D341Med (cell line): ENCODE measurements around the gene CATSPER3.

Experiments used
- DNase-seq: peaks from one replicate; pipeline ENCODE4 v3.0.0; 2012; ENCODE audit warnings: low spot score

The CATSPER3 gene

DNA sequence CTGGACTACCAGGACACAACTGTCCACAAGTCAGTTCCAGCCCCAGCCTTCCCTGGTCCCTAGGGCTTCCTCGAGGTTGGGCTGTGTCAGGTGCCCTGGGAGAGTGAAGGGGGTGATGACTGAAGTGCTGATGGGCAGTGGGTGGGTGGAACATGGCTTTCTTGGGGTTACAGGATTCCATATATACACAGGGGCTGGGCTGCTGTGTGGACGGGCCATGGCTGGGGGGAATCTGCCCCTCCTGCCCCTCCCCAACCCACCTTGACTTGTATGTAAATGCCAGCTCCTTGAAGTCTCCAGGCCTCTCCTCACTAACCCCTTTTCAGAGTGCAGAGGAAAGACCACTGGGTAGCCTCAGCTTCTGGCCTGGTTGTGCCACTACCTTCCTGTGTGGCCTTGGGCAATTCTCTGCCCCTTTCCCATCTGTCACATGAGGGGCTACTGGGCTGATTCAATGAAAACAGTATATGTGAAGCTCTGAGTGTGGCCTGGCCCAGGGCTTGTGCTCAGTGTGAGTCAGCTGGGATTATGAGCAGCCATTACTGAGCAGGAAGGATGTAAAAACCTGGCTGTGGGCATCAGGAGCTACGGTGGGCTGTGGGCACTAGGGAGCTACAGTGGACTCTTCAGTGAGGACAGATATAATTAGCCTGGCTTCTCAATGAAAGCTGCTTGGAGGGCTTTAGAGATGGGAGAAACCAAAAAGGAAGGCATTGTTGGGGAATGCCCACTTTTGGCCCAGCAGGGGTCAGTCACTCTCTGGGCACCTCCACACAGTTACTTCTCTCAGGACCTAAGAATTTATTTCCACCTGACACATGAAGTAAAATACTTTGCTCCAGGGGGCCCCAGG, 43.0 kb downstream of the CATSPER3 start:
- DNase-seq: peak; percentile 19

DNA sequence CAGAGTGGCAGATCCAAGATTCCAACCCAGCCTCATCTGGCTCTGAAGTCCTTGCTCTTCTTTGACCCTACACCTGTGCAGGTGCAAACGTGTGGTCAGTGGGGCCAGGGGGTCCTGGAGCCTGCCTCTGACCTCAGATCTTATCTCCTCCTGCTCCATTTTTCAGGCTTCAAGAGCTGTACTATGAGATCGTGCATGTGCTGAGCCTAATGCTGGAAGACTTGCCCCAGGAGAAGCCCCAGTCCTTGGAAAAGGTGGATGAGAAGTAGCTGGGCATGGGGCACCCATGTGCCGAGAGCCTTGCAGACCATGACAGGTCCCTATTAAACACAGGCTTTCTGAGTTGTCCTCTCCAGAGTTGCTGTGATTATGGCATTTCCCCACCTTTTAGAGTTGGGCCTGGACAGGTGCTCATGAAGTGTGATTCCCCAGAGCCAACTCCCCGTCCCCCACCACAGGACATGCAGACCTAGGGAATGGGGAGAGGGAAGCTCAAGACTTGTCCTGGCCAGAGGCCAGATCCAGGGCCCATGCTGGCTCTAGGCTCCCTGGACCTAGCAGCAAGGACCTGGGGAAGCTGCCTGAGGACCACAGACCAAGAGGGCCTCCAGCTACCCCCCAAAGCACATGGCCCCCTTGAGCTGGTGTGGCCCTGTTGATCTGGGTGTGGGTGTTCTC, 43.8 kb downstream of the CATSPER3 start:
- DNase-seq: peak; percentile 14

DNA sequence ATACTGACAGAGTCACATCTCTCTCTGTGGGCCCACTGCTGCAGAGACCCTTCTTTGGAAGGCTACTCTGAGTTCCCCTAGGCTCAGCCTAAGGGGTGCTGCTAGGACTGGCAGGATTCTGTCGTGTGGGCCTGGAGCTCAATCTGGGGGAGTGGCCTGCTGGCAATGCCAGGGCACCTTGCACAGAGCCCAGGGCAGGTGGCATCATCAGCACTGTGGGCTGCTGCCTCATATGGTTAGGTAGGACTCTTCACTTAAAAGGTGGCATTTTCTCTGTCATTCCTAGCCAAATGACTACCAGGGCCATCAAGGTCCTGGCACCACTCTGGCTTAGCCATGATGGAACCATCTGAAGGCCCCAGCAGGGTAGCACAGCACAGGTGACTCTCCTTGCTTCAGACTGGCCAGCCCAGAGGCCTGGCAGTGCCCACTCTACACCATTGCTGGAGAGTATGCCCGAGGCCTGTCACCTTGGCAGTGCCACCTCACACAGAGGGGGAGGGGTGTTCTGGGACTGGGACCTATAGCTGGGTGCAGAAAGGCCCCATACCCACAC, 44.4 kb downstream of the CATSPER3 start:
- peak; percentile 14 for DNase-seq

DNA sequence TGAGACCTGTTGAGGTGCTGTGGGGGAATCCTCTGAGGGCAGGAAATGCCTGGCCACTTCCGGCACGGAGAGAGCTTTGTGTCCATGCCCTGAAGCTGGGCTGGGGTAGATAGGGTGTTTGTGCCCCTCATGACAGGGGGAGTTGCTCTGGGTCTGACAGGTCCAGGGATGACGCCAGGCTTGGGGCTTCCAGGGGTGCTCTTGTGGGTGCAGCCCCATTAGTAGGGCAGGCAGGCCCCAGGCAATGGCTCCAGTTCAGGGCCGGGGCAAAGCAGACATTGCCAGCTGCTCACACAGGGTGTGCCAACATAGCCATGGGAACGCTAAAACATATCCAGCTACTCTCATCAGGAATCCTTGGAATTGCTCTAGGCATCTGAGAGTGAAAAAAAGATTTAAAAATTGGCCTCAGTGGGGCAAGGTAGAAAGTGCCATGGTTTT, 45.3 kb downstream of the CATSPER3 start:
- DNase-seq: peak; percentile 26

DNA sequence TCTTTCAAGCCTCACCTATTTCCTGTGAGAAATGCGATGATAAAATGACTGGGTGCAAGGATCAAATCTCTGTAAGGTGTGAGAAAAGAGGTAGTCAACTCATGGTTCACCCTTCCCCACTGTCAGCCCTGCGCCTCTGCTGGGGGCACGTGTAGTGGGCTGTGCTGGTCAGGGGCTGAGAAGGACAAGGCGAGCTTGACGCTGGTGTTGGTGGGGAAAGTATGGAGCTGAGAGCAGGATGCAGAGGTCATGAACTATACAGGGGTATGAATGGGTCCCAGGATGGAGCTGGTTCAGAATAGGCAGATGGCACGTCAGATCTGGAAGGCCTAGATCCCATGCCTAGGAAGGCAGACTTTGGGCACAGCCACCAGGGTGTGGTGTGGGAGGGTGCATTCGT, 45.7 kb downstream of the CATSPER3 start:
- DNase-seq: peak; percentile 21

DNA sequence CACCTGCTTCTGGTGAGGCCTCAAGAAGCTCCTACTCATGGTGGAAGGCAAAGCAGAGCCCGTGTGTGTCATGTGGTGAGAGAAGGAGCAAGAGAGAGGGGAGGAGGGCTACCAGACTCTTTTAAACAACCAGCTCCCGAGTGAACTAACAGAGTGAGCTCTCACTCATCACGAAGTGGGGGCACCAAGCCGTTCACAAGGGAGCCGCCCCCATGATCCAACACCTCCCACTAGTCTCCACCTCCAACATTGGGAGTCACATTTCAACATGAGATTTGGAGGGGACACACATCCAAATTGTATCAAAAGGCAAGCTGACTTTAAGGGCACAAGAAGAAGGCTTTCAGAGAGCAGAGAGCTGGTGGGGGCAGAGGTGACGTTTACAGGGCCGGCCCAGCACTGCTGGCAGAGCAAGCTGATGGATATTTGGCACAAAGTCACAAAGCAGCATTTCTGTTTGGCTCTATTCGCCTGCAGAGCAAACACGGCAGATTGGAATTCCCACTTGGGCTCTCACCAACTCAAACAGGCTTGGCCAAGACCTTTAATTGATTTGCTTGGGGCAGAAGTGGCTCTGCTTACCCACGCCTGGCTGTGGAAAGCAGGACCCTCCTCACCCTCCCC, 46.4 kb downstream of the CATSPER3 start:
- DNase-seq: peak; percentile 22

DNA sequence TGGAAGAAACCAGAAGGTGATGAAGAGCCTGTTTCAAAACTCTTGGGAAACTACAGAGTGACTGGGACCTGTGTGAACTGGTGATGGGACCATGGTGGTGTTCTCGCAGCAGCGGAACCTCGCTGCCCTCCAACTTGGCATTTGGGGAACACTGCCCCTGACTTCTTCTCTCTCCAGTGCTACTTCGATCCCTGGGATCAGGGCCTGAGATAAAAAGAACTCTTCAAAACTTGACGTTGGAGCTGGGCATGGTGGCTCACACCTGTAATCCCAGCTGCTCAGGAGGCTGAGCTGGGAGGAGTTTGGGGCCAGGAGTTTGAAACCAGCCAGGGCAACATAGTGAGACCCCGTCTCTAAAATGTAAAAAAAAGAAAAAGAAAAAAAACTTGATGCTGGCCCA, 48.2 kb downstream of the CATSPER3 start:
- DNase-seq: no peak

DNA sequence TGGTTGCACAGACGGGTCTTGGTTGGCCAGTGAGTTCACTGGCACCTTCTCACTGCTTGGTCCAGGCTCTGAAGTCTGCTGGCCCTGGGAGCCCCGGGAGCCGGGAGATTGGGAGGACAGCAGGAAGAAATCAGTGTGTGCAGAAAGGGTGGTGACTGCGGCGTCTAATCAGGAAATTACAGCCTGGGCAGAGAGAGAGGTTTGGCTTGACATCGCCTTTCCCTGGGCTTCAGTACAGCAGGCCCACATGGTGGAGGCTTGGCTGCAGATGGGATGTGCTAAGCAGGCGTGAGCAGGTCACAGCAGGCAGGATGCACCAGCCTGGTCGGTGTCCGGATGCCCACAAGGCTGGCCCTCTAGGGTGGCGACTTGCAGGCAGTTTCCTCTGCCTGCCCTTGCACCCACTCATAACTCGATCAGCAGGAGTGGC, 49.2 kb downstream of the CATSPER3 start:
- no peak for DNase-seq

DNA sequence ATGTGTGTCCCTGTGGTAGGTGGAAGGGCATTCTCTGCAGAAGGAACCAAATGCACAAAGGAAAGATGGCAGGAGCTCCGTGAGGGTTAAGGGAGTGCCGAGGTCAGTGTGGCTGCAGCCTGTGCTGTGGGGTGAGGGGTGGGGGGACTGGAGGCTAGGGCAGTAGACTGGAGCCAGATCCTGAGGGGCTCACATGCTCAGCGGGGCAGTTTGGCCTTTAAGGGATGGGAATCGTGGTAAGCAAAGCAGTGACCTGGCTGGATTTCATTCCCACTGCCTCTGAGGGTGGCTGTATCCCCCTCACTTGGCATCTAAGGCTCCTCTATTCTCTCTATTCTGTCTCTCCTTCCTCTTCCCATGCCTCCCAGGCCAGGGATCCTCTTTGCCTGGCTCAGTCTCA, 50.8 kb downstream of the CATSPER3 start:
- DNase-seq: no peak

DNA sequence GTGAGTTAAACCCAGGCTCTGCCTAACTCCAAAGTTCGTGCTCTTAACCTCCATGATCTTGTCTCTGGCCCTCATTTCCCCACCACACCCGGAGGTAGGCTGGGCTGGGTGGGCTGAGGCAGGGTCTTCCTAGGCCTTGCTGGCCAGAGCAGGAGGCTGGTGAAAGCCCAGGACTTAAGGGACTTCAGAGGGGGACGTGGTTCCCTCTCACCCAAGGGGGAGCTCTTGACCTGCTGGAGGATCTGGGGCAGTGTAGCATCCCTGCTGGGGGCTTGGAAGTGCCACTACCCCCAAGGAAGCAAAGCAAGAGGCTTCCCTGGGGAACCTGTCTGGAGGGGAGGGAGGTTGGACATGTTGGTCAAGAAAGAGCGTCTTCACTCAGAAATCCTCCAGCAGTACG, 51.6 kb downstream of the CATSPER3 start:
- no peak for DNase-seq

DNA sequence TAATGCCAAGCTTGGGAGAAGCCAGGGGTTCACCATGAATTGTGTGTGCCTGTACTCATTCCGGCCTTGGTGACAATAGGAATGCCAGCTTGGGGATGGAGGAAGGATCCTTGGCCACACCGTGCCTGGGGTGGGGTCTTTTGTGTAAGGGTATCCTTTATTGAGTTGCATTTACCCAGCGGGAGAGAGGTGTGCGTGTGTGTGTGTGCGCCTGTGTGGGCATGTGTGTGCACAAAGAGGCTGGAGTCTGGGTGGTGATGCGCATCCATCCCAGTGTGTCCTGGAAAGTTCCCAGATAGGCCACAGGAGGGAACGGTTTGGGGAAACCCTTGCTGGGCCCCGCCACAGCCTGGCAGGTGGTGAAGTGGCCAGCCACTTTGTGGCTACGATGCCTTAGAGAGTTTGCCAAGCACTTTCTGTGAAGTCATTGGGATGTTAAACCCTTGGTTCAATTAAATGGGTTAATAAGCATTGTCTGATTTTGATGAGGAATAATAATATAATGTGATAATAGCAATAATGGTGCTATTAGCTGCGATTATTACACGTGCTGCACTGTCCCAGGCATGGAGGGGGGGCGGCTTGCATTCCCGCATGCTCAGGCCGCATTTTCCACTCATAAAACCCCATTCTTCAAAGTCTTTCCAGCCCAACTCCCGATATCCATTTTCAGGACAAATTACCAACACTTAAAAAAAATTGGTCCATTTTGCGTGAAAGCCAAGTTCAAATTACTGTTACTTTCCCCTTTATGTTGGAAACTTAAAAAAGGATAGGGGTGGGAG, 52.6 kb downstream of the CATSPER3 start:
- no peak for DNase-seq

DNA sequence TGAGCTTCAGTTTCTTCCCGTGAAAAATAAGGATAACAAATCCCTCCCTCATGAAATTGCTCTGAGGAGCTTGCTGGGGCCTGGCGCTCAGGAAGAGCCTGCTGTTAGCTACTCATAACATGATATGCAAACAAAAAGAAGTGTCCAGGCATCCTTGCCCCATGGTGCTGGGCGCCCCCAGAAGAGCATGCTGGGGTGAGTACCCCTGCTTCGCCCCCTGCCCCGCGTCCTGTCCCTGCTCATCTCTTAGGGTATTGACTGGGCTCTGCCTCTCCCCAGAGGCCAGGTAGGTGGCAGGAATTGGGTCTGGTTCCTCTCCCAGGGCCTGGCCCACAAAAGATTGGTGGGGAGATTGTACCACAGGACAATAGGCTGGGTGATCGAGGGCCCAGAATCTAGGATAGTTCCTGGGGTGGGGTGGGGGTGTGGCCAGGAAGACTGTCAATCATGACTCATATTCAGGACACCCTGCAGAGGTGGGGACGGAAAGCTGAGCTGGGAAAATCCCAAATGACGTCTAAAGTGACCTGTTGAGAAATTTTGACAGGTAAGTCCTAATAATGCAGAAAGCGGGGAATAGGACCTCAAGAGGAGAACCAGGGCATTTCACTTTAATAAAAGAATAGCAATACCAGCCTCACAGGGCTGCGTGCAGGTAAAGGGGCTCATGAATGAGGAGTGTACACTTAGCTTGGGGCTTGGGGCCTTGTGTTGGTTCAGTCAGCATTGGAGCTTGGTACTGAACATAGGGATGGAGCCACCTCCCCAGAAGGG, 57.4 kb downstream of the CATSPER3 start:
- DNase-seq: no peak

DNA sequence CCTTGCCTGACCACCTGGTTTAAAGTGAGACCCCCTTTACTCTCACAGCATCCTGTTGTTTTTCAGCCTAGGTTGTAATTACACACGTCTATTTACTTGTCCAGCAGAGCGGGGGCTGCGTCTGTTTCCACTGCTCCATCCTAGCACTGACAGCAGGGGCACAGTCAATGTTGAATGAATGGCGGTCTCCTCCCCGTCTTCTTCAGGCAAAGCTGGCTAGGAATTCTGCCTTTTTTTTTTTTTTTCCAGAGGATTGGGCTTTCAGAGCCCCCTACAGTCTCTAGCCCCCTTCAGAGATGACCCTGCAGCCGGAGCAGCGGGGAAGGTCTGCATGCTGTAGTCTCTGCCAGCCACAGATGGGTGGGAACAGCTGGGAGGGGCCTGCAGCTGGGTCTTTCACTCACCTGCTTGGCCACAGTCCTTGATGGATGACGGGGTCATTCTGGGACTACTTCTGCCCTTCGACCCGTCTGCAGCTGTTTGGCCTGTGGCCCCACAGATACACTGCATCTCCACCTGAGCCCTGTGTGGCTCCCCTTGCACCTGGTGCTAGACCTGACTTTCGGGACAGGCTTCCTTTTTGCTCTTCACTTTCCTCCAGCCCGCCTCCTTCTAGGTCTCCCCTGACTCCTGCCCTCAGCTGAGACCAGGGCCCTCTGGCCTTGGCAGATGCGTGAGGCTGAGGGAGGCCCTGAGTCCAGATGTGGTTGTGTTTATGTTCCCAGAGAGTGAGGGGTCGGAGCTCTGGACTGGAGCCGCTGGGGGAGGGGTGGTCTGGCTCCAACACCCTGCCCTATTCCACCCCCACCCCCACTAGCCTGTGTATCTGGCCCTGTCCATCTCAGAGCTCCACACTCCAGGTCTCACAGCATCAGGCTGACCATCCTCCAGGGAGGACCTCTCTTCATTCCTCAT, 58.3 kb downstream of the CATSPER3 start:
- no peak for DNase-seq

DNA sequence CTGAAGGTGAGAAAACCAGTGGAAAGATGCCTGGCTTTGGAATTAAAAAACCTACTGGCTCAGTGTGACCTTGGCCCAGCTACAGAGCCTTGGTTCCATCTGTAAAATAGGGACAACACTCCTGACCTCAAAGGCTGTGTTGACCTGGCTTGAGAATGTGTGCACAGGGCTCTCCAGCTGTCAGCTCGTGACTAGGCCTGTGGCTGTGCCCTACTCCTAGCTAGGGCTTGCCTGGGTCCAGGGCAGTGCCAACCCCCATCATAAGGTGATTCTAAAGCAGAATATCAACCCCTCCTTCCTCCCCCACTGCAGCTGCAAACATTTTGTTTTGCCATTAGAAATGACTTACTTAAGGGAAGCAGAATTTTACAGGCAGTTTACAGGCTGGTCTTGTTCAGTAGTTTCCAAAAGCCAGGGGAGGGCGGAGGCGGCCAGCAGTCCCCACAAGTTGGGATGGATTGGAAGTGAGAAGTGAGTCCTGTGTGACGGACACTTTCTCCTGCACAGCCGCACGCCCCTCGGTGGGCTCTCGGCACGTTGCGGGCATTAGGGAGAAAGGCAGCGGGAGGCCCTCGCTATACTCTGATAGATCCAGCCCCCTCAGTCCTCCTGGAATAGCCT, 59.0 kb downstream of the CATSPER3 start:
- no peak for DNase-seq

DNA sequence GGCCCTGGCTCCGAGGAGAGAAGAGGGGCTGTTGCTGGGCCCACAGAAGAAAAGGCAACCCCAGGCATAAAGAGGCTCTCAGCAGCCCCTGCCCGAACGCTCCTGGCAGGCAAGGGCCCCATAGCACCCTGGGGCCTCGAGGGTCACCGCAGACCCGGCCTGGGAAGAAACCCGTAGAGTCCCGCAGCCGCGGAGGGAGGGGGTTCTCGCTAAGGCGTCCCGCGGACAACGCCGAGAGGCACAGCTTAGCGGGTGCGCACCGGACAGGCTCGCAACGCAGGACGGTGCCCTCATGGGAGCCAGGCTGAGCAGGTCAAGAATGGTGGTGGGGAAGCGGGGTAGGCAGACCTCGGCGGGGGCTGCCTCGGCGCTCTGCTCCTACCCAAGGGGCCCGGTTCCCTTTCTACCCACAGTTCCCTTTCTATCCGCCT, 59.6 kb downstream of the CATSPER3 start:
- DNase-seq: no peak

DNA sequence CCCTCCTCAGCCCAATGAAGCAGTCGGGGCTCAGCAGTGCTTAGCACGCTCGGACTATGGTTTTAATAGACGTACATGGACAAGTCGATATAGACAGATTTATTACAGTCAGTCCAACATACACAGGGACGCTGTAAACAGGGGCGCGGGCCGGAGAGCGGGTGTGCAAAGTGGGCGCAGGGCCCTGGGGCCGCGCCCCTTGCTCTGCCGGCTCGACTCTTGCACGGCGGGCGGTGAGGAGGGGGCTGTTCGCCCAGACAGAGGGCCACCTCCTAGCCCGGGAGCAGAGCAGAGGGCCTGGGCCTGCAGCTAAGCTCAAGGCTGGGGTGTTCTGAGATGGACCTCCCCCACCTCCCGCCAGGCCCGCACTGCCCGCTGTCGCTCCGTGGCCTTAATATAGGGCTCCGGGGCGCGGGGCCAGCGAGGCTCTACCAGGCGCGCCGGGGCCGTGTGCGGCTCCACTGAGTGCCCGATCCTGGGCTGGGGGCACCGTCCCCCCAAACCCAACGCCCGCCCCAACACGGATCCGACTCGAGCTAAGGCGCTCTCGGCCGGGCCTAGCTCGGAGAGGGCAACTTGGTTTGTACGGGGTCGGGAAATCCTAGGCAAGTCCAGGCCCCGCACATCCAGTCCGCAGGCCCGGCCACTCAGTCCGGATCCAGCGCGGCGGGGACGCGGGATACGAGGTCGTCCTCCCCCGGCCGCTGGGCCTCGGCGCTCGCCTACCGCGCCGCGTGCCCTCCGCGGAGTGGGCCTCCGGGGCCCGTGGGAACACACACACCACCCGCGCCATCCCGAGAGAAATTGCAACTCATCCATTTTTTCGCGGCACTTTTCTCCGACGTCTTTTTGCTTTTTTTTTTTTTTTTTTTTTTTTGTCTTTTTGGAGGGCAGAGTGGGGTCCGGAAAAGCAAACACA, 60.2 kb downstream of the CATSPER3 start:
- DNase-seq: no peak

DNA sequence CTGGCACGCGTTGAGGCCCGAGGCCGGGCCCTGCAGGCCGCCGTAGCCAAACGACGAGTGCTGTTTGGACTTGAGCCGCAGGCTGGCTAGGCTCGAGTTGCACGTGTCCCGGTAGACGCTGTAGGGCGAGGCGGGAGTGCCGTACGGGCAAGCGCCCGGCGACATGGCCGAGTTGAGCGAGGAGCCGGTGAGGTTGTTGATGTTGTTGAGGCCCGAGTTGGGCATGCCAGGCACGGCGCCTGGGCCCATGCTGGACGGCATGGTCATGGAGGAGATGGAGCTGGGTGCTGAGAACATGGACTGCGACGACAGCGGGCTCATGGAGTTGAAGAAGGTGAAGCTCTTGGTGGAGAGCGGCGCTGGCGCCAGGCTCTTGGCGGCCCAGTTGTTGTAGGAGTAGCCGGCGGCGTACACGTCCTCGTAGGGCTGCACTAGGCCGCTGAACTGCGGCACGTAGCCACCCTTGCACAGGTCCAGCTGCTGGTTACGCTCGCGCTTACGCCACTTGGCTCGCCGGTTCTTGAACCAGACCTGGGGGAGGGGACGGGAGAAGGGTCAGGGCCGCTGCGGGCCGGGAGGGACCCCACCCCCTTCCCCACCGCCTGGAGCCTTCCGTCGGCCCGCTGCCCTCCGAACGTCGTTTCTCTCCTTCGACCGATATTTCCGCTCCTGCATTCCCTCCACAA, 61.2 kb downstream of the CATSPER3 start:
- DNase-seq: no peak
